ENCODE data around the gene FAM241B.

The FAM241B gene

GRCh38 chr10:69649786-69650550 is 19.9 kb downstream of the FAM241B start:
- no peak for DNase-seq

DNA sequence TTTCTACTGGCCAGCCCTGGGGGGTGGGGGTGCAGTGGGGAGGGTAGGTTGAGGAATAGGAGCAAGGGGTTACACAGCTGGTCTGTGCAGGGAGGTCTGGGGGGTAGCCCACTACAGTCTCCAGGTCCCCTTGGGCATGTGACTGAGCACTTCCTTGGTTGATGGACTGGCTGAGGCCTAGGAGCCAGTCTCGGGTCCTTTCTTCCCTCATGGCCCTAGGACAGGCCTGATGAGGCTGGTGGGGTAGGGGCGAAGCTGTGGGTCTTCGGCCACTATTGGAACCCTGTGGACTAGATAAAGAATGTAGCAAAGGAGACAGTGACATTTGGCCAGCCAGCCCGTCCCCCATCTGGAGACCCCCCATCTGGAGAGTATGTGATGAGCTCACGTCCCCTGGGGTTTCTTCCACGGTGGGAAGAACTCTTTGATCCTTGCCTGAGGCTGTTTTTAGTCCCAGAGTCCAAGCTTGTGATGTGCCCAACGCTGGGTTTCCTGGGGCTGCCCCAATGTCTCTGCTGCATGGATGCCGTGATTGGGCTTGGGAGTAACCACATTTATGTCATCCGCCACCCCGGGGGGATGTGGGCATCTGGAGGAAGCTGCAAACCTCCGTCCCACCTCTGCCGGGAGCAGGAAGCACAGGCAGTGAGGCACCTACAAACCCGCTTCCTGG is 20.7 kb downstream of the FAM241B start:
- no peak for DNase-seq

GRCh38 chr10:69651362-69651761 is 21.3 kb downstream of the FAM241B start:
- DNase-seq, result no peak

GRCh38 chr10:69652111-69652856 is 22.2 kb downstream of the FAM241B start:
- DNase-seq, result no peak

DNA sequence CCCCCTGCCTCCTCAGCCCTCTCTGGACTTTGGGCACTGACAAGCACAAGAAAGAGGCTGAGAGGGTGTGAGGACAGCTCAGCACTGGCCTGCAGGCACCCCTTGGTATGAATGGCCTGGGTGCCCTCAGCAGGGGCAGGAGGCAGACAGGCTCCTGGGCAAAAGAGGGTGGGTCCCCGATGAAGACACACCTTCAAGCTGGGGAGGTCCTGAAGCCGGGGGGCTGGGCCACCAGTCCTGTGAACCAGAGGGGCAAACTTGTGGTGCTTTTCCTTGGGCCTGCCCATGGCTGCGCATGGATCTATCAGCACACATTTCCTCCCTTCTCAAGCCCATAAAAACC is 22.8 kb downstream of the FAM241B start:
- no peak for DNase-seq

- DNase-seq, result no peak
These were observed 23.5 kb downstream of the FAM241B start for GRCh38 chr10:69653561-69653960.

GRCh38 chr10:69655124-69655867 is 25.2 kb downstream of the FAM241B start:
- no peak for DNase-seq

GRCh38 chr10:69655868-69656555 is 26.0 kb downstream of the FAM241B start:
- DNase-seq, result no peak

DNA sequence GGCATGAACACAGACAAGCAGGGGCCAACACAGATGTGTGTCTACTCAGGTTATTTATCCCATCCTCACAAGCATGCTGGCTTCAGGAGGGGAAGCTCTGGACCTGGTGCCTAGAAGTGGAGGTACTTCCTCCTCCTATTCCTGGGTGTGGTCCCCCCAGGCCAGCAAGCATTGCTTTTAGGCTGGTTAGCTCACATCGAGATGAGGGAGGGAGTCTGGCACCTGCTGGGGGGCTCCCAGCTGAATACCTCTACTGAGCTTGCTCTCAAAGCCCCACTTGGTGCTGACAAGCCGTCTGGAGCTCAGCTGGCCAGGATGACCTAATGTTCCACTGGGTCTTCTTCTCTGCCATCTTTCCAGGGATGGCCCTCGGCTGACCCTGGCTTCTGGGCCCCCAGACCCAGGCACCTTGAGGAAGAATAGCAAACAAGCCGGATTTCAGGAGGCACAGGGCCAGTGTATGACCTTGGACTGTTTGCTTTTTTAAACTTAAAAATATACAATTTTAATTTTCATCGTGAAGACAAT is 26.8 kb downstream of the FAM241B start:
- DNase-seq, result no peak

- DNase-seq, result no peak
These were observed 27.4 kb downstream of the FAM241B start for GRCh38 chr10:69657430-69657829.

GRCh38 chr10:69657866-69658265 is 27.8 kb downstream of the FAM241B start:
- DNase-seq, result no peak

GRCh38 chr10:69659241-69660038 is 29.4 kb downstream of the FAM241B start:
- no peak for DNase-seq

DNA sequence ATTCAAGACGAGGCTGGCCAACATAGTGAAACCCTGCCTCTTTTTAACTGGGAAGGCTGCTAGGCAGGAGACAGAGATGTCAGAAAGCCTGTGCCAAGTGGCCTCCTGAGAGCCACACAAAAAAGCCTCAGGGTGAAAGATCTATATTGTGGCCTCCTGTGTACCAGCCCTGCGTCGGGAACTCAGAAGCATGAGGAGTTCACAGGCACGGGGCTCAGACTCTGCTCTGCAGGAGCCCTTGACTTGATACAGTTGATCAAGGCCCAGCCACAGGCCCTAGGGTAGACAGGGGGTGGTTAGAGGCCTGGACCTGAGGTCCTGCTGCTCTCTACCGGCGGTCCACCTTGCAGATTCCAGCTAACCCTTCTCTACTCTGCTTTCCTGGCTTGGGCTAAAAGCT is 30.2 kb downstream of the FAM241B start:
- DNase-seq, result no peak

GRCh38 chr10:69661414-69662172 is 31.5 kb downstream of the FAM241B start:
- DNase-seq, result no peak

DNA sequence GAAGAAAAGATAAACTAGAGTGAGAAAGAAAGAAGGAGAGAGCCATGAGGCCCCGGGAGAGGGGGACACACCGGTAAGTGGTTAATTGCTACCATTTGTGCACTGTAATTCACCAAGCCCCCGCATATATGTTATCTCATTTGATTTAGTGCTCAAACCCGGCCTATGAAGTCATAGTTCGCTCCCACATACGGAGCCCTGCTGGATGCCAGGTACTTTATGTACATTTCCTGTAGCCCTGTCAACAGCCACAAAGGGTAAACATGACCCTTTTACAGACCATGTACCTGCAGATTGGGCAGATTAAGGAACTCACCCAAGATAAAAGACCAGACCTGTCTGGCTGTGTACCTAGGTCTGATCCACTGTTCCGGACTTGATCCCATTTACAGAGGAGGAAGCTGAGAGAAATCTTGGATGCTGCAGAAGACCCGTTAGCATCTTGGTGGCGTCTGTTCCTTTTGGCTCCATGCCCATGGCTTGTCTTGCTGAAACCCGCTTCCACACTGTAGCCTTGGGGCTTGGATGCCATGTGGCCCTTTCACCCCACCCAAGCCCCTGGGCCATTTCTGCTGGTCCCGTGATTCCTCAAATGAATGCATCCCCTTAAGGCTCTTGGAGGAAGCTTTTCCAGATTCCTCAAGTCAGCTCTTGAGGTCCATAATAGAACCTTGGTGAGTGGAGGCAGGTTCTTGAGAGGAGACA is 32.3 kb downstream of the FAM241B start:
- no peak for DNase-seq

DNA sequence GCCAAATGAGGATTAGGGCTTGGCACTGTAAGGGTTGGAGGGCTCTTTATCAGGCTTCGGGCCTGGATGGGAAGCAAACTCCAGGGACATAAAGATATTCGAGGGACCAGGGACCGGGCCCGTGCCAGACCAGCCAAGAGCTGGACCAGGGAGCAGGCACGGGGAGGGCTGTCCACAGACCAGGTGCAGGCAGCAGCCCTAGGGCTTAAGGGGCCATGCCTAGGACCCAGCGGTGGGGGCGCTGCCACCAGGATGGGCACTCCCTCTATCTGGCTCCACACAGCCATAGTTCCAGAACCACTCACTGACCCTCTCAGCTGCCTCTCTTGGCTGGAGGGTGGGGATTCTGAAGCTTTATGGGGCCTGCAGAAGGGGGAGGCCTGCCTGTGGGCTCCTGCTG is 32.9 kb downstream of the FAM241B start:
- DNase-seq, result no peak

DNA sequence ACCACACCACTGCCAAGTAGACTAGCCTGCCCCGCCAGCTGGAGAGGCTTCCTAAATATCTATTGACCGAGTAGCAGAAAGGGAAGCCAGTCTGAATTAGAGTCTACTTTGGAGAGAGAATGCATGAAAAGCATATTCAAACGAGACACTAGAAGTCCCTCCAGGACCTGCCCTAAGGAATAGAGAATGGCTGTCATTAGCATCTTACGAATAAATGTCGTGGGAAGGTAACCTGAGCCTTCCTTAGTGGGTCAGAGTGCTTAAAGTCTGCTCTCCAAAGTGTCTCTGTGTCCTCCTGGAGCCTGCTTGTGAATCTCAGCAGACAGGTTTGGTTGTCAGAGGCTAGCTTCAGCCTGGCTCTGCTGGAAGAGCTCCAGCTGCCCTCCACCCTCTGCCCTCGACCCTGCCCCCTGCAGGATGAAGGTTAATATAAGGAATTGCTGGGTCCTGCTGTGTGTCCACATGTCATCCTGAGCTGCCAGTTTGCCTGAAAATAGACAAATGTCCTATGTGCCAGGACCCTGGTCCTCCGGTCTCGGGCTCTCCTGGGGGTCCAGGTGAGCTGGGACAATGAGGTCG is 33.4 kb downstream of the FAM241B start:
- DNase-seq, result no peak

DNA sequence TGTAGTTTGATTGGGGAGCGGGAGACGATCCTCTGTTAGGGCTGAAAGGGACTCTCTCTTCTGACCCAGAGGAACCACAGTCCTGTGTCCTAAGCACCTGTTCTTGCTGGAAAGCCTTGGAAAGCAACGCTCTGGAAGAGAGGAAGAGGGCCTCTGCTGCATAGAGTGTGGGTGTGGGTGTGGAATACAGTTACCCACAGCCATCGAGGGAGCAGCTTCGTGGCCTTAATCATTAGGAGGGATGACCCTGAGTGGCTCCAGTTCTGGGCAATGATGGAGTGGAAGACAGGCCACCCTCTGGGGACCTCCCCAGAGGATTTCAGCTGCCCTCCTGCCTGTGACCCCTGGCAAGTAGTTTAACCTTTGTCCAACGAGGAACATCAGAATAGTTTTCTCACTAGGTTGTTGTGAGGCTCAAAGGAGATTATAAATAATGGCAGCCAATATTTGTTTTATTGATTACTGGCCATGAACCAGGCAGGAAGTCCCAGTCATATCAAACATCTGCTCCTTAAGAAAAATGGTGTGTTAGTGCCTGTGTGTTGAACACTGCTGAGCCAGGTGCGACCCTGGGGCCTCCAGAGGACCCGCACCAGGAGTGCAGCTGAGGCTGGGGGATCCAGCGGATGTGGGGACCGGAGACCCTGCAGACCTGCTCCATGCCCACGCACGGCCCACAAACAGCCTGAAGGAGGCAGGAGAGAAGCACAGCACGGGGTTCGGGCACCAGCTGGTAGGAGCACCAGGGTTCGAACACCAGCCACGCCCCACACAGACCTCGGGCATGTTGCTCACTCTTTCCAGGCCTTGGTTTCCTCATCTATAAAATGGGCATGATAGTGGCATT is 35.6 kb downstream of the FAM241B start:
- no peak for DNase-seq

- DNase-seq, result no peak
These were observed 36.7 kb downstream of the FAM241B start for GRCh38 chr10:69666756-69667155.

Measured in AML-193 (cell line).